Stimulated activated CD4-positive, alpha-beta T cell treated with anti-CD3 and anti-CD28 coated beads, Interleukin-15, amount 100 ng/mL, for 48 hours (primary cell): Measurements from ENCODE around the gene MFGE8.
"Not testable (repeated sequence)": the region's sequence is repeated elsewhere in the genome, so short reads cannot be mapped to it uniquely, and the experiment has no call there.

Experiments
- DNase-seq, 2 donors: peaks; one replicate each; pipeline ENCODE4 v3.0.0-alpha.2; 2020; ENCODE audit warnings: low read depth in 2 of 2

Gene MFGE8, protein sequence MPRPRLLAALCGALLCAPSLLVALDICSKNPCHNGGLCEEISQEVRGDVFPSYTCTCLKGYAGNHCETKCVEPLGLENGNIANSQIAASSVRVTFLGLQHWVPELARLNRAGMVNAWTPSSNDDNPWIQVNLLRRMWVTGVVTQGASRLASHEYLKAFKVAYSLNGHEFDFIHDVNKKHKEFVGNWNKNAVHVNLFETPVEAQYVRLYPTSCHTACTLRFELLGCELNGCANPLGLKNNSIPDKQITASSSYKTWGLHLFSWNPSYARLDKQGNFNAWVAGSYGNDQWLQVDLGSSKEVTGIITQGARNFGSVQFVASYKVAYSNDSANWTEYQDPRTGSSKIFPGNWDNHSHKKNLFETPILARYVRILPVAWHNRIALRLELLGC

DNA sequence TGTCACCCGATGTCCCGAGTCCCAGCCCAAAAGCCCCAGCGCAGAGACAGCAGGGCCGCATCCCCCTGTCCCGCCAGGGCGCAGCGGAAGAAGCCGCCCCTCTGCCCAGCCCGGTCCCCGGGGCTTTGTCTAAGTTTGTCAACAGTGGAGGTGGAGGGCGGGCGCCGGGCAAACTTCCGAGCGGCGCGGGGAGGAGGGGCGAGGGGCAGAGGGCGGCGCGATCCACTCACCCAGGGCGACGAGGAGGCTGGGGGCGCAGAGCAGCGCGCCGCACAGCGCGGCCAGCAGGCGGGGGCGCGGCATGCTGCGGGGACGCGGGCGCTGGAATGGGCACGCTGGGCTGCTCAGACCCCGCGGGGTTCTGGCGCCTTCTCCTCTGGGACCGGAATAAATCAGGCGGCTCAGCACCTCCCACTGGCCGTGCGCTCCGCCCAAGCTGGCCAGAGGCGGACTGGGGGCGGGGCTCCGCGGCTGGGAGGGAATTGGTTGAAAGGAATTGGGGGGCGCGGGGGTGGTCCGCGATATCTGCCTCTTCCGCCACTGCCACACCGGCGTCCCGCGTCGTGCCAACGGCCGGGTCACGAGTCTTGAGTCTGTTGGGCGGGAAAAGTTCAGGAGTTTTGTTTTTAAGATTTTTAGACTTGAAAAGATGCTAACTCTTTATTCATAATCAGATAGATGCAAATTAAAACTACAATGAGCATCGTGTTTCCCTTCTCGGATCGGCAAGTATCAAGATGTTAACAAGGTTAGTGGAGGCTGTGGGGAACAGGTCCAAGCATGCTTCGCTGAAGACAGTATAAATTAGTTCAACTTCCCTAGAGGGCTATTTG, at the start of gene MFGE8:
TSS of gene MFGE8 (minus strand) at position 363 of the 833 bp plus-strand sequence. CDS start at position 303, 60 bp downstream.
- peak in 1 of 2 donors; percentile 58 for DNase-seq

DNA sequence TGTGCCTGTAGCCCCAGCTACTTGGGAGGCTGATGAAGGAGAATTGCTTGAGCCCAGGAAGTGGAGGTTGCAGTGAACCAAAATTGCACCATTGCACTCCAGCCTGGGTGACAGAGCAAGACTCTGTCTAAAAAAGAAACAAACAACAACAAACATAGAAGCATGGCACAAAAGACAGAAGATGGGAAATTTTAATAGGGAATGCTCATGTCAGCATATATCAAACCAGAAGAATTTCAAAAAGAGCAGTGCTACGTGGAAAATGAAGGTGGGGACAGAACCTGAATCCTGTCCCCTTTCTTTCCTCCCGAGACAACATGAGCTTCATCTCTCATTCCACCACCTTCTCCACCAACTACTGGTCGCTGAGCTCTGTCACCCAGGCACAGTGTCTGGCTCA, 46.3 kb upstream of the MFGE8 start:
- no peak for DNase-seq

DNA sequence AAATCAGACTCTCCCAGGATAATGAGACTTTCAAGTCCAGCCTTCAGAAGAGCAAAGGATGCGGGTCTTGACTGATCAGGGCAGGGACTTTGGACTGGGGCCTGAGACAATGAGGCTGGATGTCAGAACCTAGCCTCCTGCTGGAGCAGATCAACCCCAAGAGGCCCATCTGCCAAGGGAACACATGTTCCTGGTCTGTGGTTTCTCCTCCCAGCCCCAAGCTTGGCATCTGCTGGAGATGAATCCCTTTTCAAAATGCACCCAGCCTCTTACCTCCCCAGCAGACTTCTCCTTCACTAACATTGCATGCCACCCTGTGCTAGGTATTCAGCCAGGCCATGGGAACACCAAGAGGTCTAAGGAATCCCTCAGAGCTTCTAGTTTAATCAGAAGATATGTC, 43.7 kb upstream of the MFGE8 start:
- DNase-seq = no peak

DNA sequence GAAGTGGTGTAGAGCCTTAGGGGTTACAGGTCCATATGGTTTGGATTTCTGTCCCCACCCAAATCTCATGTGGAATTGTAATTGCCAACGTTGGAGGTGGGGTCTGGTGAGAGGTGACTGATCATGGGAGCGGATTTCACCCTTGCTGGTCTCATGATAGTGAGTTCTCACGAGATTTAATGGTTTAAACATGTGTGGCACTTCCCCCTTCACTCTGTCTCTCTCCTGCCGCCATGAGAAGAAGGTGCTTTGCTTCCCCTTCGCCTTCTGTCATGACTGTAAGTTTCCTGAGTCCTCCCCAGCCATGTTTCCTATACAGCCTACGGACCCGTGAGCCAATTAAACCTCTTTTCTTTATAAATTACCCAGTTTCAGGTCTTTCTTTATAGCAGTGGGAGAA, 43.1 kb upstream of the MFGE8 start:
- no peak for DNase-seq

DNA sequence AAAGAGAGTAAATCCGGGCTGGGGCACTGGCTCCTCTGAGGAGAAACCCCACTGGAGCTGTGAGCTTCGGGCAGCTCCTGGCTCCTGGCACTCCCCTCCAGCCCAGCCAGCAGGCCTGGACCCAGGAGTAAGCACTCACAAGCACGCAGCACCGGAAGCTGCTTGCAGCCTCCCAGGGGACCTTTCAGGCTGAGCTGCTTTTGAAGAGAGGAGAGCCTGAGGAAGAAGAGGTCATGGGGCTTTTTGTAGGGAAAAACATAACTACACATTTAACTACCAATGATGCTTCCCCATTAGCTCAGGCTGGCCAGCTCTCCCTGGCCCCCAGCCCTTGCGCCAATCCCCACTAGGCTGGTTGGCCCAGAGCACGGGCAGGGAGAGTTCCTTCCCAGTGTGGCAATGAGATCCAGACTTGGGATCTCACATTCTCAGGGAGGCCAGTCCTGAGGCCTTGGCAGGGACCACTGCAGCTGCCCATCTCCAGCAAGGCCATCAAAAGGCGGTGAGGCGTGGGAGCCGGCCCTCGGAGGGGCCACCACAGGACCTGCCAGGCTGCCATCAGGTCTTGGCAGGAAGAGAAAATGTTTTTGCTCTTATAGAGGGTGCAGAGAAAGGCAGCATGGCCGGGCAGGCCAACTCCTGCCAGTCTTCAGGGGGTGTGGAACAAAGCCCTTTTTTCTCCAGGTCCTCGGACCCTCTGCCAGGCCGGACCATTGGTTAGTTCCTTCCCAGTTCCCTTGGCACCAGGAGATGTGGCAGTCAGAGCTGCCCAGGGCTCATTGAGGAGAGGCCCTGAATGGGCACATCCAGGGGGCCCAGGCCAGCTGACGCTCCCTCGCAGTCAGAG, 41.5 kb upstream of the MFGE8 start:
- no peak for DNase-seq

DNA sequence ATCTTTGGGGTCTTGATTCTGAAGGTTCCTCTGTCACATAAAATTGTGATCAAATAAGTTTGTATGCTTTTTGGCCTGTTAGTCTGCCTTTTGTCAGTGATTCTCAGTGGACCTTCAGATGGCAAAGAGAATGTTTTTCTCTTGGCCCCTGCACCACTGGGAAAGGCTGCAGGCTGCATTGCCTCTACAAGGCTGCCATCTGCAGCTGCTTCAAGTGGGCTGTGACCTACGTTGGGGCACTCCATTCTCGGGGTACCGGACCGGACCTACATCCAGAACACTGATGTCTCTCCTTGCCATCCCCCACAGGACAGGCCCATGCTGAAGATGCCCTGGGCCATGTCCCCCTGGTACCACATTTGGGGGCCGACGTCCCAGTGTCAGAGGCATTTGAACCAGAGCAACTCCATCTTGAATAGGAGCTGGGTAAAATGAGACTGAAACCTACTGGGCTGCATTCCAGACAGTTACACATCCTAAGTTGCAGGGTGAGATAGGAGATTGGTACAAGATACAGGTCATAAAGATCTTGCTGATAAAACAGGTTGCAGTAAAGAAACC, 37.5 kb upstream of the MFGE8 start:
- DNase-seq = no peak

DNA sequence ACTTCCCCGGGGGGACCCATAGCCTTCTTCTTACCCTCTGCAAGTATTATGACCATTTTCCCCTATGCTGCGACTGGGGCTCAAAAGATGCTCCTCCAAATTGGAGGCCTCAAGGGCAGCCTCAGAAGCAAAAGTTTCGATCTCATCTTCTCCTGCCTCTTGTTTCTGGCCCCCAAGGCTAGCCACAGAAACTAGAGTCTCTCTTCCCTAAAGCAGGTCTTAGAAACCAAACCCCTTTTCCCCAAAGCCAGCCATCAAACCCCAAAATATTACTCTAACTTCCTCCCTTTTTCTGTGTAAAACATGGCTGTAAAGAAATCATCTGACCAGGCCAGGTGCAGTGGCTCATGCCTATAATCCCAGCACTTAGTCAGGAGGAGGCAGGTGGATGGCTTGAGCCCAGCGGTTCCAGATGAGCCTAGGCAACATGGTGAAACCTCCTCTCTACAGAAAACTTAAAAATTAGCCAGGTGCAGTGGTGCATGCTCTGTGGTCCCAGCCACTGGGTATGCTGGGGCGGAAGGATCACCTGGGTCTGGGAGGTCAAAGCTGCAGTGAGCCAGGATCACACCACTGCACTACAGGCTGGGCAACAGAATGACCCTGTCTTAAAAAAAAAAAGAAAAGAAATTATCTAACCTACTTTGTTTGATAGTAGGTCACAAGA, 36.7 kb upstream of the MFGE8 start:
- DNase-seq = no peak

DNA sequence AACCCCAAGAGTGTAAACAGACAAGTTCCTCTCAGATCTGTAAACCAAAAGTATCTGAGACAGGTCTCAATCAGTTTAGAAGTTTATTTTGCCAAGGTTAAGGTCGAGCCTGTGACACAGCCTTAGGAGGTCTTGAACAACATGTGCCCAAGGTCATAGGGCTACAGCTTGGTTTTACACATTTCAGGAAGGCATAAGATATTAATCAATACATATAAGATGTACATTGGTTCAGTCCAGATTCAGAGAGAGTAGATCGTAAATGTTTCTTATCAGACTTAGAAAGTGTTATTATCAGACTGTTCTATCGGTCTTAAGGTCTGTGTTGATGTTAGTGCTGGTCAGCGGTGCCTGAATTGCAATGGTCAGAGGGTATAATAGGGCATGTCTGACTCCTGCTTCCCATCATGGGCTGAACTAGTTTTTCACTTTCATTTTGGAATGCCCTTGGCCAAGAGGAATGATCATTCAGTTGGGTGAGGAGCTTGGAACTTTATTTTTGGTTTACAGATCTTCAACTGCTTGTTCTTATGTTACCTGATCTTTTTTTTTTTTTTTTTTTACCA, 27.0 kb upstream of the MFGE8 start:
- DNase-seq = no peak

DNA sequence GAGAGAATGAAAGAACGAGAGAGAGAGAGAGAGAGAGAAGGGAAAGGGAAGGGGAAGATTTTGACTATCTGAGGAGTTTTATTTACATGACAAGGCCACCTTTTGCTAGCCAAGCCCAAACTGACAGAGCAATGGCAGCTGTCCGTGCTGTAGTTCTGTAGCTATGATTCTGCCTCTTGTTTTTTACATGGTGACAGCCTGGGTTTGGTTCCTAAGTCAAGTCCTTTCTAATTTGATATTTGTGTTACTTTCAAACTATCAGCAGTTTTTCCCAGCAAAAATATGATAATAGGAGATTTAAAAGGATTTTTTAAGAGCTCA, 26.3 kb upstream of the MFGE8 start:
- DNase-seq = no peak

DNA sequence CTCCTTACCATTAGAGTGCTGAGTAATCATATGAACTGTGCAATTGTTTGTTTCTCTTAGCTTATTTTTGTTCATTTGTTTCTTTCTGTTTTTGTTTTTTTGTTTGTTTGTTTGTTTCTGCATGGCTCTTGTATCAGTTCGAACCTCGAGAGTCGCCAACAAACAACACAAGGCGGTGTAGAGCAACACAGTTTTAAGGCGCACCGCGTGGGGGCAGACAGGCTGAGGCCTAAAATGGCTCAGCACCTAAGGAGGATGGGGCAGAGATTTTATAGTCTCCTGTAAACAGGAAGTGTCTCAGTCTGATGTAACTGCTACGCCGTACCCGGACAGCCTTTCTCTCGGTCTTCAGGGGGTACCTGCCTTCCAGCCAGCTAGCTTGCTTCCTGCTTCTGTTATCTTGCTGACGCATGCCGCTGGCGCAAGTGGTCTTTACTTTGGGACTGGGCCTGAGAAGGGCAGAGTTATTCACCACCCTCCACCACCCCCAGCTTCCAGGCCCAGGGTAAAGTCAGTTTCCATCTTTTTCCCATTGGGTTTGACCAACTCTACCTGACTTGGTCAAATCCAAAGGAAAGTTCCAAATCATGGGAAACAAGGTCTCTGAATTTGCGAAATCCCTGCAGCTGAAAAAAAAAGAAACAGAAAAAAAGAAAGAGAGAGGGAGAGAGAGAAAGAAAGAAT, 25.8 kb upstream of the MFGE8 start:
- no peak for DNase-seq

DNA sequence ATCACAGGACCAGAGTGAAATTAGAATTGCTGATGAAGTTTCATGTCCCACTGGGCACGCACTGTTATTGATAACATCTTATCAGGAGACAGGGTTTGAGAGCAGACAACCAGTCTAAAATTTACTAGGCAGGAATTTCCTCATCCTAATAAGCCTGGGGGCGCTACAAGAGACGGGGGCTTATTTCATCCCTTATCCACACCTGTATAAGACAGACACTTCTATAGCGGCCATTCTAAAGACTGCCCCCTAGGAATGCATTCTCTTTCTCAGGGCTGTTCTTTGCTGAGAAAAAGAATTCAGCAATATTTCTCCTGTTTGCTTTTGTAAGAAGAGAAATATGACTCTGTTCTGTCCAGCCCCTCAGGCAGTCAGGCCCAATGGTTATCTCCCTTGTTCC, 21.3 kb upstream of the MFGE8 start:
- DNase-seq = not testable (repeated sequence)

DNA sequence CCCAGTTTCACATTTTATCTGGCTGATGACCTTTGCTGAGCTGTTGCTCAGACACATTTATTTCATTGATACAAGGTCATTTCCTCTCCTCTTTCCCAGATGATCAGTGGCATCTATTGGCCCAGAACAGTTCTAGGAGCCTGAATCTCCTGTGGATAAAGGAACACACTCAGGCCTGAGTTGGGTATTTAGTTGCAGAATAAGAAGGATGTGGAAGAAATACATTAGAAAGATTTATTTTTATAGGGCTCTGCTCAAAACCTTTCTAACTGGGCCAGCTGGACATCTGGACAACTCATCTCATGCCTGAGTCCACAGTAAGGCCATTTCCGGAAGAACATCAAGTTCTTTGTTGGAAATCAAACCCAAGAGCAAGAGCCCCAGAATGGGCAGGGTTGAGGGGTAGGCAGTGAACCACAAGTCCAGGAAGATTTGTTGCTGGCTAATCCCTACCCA, 19.7 kb upstream of the MFGE8 start:
- DNase-seq = no peak

DNA sequence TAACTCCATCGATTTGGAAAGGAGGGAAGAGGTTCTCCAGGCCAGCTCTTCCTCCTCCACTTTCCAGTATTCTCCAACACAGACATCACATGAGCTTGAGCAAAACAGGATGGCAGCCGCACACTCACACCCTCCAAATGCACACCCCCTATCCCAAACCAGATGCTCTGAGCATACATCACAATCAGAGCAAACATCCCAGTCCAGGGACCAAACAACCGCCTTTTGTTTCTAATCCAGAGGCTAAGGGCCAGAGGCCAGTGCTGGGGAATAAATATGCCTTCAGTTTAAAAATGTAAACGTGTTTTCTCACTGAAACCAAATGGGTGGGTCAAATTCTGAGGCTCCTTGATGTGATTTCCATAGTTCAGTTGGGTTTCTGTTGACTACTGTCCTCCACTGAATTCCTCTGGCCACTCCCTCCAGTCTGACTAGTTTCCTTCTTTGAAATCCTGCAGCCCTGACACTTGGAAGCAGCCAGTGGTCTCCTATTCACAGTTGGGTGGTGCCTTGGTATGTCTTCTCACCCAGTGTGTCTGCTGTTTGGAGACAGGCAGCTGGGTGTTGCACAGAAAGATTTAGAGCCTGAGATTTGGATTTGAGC, 19.2 kb upstream of the MFGE8 start:
- DNase-seq = no peak

DNA sequence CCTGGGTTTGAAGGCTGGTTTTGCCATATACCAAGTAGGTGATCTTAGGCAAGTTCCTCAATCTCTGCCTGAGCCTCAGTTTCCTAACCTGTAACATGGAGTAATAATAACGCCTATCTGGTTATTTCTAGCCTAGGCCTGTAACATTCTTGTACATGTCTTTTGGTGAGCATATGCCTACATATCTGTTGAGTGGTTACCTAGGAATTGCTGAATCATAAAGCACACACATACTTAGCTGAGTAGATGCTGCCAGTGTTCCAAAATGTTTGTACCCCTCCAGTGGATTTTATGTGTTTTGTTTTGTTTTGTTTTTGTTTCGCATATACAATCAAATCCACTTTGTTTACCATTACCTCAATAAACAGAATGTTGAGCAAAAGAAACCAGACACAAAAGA, 17.4 kb upstream of the MFGE8 start:
- DNase-seq = no peak

DNA sequence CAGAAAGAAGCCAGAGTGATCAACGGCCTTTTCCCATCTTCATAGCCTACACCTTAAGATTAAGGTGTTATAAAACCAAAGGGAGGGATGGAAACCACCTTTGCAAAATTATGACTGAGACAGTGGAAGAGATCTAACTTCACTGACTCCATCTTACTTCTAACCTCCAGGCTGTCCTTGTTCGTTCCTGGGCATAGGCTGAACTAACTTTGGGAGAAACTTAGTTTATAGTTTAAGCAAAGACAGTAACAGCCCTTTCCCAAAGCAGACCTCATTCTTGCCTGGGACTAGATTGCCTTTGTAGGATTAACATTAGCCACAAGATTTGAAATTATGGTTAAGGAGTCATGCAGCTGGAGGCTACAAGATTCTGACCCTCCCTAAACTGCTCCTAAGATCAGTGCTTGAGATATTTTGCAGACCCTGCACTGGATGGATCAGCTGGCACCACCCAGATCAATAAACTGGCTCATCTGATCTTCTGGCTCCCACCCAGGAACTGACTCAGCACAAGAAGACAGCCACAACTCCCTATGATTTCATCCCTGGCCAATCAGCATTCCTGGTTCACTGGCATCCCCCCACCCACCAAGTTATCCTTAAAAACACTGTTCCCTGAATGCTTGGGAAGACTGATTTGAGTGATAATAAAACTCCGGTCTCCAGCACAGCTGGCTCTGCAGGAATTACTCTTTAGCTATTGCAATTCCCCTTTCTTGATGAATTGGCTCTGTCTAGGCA, 16.3 kb upstream of the MFGE8 start:
- DNase-seq = not testable (repeated sequence)

DNA sequence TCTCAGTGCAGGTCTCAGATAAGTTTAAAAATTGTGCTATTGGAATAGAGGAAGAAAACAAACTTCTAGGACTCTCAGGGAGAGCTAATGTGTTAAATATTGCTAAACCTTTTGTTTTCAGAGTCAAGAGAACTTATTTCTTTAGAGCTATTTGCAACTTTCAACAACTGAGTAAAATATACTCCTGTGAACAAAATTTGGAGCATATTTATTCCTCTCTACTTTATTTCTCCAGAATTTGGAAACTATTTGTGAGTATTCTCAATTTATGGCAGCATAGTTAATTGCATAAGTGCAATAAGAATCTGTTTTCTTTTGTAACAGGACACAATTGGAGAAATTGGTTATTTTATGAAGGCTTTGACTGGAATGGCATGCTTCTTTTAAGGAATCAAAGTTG, 15.0 kb upstream of the MFGE8 start:
- not testable (repeated sequence) for DNase-seq

DNA sequence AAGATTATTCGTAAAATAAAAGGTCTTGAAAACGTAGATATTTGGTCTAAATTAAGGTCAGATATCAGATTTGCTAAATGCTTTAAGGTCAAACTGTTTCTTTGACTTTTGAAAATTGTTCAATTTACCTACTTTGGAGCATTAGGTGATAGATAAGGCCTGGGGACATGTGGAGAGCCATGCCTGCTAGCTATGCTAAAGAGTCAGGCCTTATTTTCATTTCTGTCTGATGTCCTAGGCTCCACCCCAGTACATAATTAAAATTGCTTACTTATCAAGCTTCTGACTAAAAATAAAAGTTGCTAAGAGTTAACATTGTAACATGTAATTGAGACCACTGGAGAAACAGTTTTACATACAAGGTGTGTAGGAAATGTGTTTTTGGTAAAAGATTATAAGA, 12.5 kb upstream of the MFGE8 start:
- DNase-seq = not testable (repeated sequence)

DNA sequence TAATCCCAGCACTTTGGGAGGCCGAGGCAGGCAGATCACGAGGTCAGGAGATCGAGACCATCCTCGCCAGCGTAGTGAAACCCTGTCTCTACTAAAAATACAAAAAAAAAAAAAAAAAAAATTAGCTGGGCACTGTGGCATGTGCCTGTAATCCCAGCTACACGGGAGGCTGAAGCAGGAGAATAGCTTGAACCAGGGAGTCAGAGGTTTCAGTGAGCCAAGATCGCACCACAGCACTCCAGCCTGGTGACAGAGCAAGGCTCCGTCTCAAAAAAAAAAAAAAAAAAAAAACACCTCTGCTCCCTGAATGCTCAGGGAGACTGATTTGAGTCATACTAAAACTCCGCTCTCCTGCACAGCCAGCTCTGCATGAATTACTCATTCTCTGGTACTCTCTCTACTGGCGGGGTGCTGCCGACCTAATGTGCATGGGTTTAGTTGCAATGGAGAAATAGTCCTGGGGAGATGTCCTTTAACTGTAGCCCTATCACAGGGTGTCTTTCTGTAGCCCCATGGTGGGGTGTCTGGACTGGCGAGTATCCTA, 7.8 kb upstream of the MFGE8 start:
- peak; percentile 37 to 62 for DNase-seq
